ENCODE results near the gene CACYBP.

DNA sequence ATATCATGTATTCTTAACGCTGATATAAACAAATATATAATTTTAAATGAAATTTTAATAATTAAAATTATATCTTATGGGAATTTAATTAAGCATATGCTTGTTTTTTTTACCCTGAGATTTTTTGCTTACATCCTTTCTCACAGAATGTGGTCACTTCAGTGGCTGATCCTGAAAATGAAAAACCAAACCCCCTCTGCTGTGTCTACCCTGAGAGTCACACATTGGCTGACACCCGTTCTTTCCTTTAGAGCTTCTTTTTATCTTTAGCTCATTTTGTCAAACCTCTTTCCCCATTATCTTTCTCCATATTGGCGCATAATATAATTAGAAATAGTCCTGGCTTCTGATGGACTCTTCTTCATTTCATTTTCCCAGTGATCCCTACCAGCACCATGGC is 10.8 kb upstream of the CACYBP start:
- TF ChIP-seq GATA2 (IDR thresholded peaks at IDR 0.05; ENCODE audit: low read depth, low read length) (no peak), GATA3 (IDR thresholded peaks at IDR 0.05; ENCODE audit: low read depth, low read length) (no peak)
